Liver (tissue), 3 donors: ENCODE measurements around the gene NPL.
A peak's percentile ranks its signal among the peaks of the same experiment; 100 is the strongest.

Experiments
- EGR1 ChIP-seq, 2 donors: IDR thresholded peaks; 2 replicates each; pipeline ENCODE4 v1.6.1; 2016 to 2018; ENCODE audit warnings: antibody characterized with exemption in 2 of 2, low read depth in 2 of 2
- JUND ChIP-seq, 2 donors: IDR thresholded peaks; 2 replicates each; pipeline ENCODE4 v1.6.1; 2016; ENCODE audit warnings: antibody characterized with exemption in 2 of 2
- MAX ChIP-seq: IDR thresholded peaks from 2 replicates; pipeline ENCODE4 v1.6.1; 2016; ENCODE audit warnings: antibody characterized with exemption
- RAD21 ChIP-seq, 2 donors: IDR thresholded peaks; 2 replicates each; pipeline ENCODE4 v1.6.1; 2016; ENCODE audit warnings: antibody characterized with exemption in 2 of 2, mild to moderate bottlenecking in 2 of 2
- TAF1 ChIP-seq: conservative IDR thresholded peaks from 2 replicates; pipeline ENCODE4 v1.6.1; 2016; ENCODE audit warnings: antibody characterized with exemption, mild to moderate bottlenecking
- ZBTB33 ChIP-seq: IDR thresholded peaks from 2 replicates; pipeline ENCODE4 v1.6.1; 2016; ENCODE audit warnings: antibody characterized with exemption
- TF ChIP-seq, protein P1 (sequence below): fragments of 150-350 bp; IDR thresholded peaks from 2 replicates; pipeline ENCODE4 v1.5.1; 2017; ENCODE audit warnings: improper control_type of control experiment, low read depth, low read length; ENCODE audit not compliant: missing input control
- TF ChIP-seq, protein P2 (sequence below): IDR thresholded peaks from 2 replicates; pipeline ENCODE4 v1.6.1; 2016; ENCODE audit warnings: antibody characterized with exemption, mild to moderate bottlenecking
- donor health status: healthy.
- donor health status: healthy.

DNA sequence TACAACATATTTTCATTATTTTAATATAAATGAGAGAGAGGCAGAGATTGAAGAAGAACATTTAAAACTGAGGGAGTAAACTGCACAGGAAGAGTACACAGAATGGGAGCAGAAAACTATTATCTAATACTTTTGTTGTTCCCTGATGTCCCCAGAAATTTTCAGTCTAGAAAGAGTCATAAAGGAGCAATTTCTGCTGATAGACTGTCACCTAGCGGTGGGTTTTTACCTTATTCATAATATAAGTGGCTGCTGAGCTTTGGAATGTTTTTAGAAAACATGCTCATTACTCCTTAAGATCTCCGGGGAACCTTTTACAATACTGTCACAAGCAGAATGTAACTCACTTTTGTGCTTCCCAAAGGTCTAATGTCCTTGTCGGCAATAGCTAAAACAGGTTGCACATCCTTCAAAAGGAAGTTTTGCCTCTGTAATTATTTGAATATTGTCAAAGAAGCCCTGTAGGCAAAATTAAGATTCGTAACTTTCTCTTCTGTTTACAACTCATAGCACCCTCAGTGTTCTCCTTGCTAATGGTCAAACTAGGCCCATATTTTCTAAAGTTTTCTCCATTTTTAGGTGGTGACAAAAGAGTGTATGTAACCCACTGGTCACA lies 4.9 kb upstream of the NPL start:
- TF ChIP-seq, protein P1, sequence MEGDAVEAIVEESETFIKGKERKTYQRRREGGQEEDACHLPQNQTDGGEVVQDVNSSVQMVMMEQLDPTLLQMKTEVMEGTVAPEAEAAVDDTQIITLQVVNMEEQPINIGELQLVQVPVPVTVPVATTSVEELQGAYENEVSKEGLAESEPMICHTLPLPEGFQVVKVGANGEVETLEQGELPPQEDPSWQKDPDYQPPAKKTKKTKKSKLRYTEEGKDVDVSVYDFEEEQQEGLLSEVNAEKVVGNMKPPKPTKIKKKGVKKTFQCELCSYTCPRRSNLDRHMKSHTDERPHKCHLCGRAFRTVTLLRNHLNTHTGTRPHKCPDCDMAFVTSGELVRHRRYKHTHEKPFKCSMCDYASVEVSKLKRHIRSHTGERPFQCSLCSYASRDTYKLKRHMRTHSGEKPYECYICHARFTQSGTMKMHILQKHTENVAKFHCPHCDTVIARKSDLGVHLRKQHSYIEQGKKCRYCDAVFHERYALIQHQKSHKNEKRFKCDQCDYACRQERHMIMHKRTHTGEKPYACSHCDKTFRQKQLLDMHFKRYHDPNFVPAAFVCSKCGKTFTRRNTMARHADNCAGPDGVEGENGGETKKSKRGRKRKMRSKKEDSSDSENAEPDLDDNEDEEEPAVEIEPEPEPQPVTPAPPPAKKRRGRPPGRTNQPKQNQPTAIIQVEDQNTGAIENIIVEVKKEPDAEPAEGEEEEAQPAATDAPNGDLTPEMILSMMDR: peak; percentile 77
- TF ChIP-seq MAX (no peak), JUND (IDR thresholded peaks at IDR 0.05) (no peak), TAF1 (no peak), EGR1 (IDR thresholded peaks at IDR 0.05; ENCODE audit: low read depth in 2 of 2) (no peak), ZBTB33 (no peak), RAD21 (IDR thresholded peaks at IDR 0.05) (peak; percentile 90 to 91)
- TF ChIP-seq, protein P2, sequence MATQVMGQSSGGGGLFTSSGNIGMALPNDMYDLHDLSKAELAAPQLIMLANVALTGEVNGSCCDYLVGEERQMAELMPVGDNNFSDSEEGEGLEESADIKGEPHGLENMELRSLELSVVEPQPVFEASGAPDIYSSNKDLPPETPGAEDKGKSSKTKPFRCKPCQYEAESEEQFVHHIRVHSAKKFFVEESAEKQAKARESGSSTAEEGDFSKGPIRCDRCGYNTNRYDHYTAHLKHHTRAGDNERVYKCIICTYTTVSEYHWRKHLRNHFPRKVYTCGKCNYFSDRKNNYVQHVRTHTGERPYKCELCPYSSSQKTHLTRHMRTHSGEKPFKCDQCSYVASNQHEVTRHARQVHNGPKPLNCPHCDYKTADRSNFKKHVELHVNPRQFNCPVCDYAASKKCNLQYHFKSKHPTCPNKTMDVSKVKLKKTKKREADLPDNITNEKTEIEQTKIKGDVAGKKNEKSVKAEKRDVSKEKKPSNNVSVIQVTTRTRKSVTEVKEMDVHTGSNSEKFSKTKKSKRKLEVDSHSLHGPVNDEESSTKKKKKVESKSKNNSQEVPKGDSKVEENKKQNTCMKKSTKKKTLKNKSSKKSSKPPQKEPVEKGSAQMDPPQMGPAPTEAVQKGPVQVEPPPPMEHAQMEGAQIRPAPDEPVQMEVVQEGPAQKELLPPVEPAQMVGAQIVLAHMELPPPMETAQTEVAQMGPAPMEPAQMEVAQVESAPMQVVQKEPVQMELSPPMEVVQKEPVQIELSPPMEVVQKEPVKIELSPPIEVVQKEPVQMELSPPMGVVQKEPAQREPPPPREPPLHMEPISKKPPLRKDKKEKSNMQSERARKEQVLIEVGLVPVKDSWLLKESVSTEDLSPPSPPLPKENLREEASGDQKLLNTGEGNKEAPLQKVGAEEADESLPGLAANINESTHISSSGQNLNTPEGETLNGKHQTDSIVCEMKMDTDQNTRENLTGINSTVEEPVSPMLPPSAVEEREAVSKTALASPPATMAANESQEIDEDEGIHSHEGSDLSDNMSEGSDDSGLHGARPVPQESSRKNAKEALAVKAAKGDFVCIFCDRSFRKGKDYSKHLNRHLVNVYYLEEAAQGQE: no peak
